Mesodermal cell (in vitro differentiated cells): Measurements from ENCODE around the gene FAM78A.

Experiments used
- H3K27ac ChIP-seq: 2 replicates; pipeline ENCODE4 v1.7.0; 2013; ENCODE audit warnings: mild to moderate bottlenecking, low read depth, low read length, moderate library complexity; ENCODE audit not compliant: severe bottlenecking
- H3K36me3 ChIP-seq: 2 replicates; pipeline ENCODE4 v1.7.1; 2013; ENCODE audit warnings: mild to moderate bottlenecking, low read length, moderate library complexity; ENCODE audit not compliant: control insufficient read depth, insufficient read depth
- H3K4me1 ChIP-seq: one replicate; pipeline ENCODE4 v1.7.1; 2013; ENCODE audit warnings: mild to moderate bottlenecking, low read length; ENCODE audit not compliant: insufficient read depth, control insufficient read depth, poor library complexity, severe bottlenecking
- H3K4me3 ChIP-seq: 2 replicates; pipeline ENCODE4 v1.7.0; 2013; ENCODE audit warnings: low read length, control low read depth, mild to moderate bottlenecking; ENCODE audit not compliant: insufficient read depth, poor library complexity, severe bottlenecking; ENCODE audit errors: extremely low read depth
- H3K9me3 ChIP-seq: 2 replicates; pipeline ENCODE4 v1.7.1; 2013; ENCODE audit warnings: mild to moderate bottlenecking, low read length, moderate library complexity; ENCODE audit not compliant: control insufficient read depth
- WGBS, 2 experiments: methylation state at CpG; one replicate each; pipeline ENCODE4 v1.1.5; 2013; ENCODE audit warnings: missing lambda C conversion rate in 2 of 2; ENCODE audit not compliant: insufficient coverage in 2 of 2; 5-methylcytosine and 5-hydroxymethylcytosine counted together

Gene FAM78A

DNA sequence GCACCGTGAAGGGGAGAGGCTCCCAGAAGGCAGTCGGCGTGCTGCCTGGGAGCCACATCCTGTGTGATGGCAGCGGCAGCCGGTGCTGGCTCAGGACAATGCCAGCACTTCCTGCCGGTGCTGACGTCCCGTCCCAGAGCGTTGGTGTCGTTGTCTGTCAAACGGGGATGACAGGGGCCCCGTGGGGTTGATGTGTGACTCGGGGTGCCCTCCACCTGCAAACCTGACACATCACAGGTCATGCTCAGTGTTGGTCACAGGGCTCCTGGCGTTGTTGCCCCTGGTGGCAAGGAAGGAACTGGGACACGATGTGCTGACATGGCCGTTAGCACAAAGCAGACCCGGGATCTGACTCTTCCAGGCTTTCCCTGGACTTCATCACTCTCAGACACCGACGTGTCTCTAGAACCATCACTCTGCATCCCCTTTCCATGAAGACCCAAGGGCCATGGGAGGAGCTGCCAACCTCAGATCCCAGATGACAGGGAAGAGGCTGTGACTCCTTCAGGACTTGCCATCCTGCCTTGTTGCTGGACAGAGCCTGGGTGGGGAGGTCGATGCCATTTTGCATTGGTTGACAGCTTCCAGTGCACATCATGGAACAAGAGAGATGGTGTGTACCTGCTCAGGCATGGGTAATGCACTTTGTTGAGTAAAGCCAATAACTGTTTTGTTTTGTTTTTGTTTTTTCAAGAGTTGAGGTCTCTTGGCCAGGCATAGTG, 34.7 kb upstream of the FAM78A start:
- Histone ChIP-seq H3K27ac (no peak overlapping the region), H3K4me3 (no peak overlapping the region), H3K36me3 (no peaks in the 10 kb centered on the region), H3K9me3 (no peaks in the 10 kb centered on the region), H3K4me1 (no peaks in the 10 kb centered on the region)
- 64% methylated on average over 20 of the region's 20 CpGs for WGBS, 2 experiments

DNA sequence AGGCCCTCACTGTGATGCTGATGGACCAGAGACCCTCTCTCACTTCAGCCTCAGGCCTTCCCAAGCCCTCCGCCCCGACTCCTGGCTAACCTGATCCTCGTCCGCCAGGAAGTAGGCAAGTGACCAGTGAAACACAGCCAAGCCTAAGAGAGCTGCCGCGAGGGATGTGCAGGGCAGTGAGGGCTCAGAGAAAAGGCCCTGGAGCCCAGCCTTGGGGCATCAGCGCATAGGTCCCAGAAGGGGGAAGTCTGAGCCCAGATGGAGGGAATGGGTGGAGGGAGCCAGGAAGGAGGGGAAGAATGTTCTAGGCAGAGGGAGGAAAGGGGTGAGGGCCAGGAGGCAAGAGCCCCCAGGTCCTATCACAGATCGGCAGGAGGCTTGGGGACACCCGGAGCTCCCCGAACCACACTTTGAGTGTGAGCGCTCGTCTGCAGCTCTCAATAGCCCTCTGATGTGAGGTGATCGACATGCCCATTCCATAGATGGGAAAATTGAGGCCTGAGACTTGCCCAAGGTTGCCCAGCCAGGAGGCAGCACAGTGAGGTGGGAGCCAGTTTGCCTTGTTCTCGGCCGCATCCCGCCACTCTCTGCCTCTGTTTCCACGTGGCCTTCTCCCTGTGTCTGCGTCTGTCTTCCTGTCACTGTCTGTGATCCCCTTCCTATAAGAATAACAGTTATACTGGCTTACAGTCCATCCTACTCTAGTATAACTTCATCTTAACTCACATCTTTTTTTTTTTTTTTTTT, 33.4 kb upstream of the FAM78A start:
- Histone ChIP-seq H3K36me3 (no peaks in the 10 kb centered on the region), H3K27ac (no peak overlapping the region), H3K9me3 (no peaks in the 10 kb centered on the region), H3K4me1 (peaks cover 5% of the 10 kb centered on the region), H3K4me3 (no peak overlapping the region)
- WGBS, 2 experiments = 87 to 88% methylated on average over 15 to 17 of the region's 18 CpGs

DNA sequence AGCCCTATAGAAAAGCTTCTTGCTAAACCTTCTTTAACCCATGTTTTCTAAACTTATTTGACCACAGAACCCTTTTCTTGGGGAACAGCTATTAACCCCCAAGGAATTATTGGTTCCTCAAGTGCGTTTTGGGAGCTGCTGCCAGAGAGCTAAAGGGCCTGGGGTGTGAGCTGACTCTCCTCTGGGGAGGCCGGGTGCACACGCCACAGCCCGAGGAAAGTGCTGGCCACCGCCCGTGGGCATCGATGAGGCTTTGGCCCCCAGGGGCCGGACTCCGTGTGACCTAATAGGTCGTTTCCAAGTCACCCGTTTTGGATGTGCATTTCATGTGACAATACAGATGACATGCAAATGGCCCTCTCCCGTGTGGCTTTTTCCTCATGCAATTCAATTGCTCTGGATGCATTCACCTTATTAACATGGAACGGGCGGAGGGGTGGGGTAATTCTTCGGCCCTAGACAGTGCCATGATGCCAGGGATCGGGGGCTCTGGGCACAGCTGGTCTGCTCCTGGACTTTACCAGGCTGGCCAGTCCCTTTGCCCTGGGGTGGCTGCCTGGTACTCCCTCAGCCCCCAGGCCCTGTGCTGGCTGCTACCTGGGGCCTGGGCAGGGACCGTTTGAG, 32.7 kb upstream of the FAM78A start:
- Histone ChIP-seq H3K4me3 (no peak overlapping the region), H3K9me3 (no peaks in the 10 kb centered on the region), H3K4me1 (peaks cover 6% of the 10 kb centered on the region), H3K27ac (no peak overlapping the region), H3K36me3 (no peaks in the 10 kb centered on the region)
- 91 to 93% methylated on average over 16 to 17 of the region's 17 CpGs for WGBS, 2 experiments

DNA sequence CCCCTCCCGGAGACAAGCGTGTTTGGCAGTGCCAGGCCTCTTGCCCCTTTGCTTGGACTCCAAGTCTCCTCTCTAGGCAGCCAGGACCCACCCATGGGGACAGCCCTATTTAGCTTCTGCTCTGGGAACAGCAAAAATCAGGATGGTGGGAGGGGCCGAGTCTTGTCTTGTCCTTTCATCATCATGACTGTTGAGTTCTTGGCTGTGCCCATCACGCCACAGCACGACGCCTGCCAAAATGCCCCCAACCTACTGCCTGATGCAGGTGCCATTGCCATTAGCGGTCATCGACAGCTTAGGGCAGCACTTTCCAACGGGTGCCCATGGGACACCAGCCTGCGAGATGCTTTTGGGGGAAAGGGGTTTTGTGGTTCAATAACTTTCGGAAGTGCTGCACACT, 32.1 kb upstream of the FAM78A start:
- H3K9me3 ChIP-seq = no peaks in the 10 kb centered on the region
- 93% methylated on average over 8 to 11 of the region's 11 CpGs for WGBS, 2 experiments
- peaks cover 6% of the 10 kb centered on the region for H3K4me1 ChIP-seq
- H3K4me3 ChIP-seq = no peak overlapping the region
- H3K27ac ChIP-seq = no peak overlapping the region
- H3K36me3 ChIP-seq = no peaks in the 10 kb centered on the region

DNA sequence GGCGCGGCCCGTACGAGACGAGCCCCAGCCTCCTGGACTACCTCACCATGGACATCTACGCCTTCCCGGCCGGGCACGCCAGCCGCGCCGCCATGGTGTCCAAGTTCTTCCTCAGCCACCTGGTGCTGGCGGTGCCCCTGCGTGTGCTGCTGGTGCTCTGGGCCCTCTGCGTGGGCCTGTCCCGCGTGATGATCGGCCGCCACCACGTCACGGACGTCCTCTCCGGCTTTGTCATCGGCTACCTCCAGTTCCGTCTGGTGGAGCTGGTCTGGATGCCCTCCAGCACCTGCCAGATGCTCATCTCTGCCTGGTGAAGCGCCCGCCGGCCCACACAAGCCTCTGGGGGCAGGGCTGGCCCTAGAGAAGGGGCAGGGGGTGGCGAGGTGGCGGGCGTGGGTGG, 31.7 kb upstream of the FAM78A start:
- H3K4me3 ChIP-seq = no peak overlapping the region
- H3K36me3 ChIP-seq = no peaks in the 10 kb centered on the region
- peaks cover 6% of the 10 kb centered on the region for H3K4me1 ChIP-seq
- no peak overlapping the region for H3K27ac ChIP-seq
- no peaks in the 10 kb centered on the region for H3K9me3 ChIP-seq
- WGBS, 2 experiments = 92 to 96% methylated on average over 21 to 28 of the region's 31 CpGs

DNA sequence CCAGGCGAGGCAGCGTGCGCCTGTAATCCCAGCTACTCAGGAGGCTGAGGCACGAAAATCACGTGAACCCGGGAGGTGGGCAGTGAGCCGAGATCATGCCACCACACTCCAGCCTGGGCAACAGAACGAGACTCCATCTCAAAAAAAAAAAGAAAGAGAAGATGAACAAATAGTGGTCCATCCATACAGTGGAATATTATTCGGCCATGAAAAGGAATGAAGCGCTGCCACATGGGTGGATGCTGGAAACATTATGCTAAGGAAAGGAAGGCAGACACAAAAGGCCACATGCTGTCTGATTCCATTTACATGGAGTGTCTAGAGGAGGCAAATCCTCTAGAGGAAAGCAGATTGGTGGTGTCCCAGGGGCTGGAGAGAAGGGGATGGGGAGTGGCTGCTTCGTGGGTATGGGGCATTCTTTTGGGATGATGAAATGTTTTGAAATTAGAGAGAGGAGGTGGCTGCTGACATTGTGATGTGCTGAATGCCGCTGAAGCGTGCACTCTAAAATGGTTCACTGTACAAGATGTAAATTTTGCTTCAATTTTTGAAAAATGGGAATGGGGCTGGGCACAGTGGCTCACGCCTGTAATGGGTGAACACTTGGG, 30.2 kb upstream of the FAM78A start:
- Histone ChIP-seq H3K27ac (no peak overlapping the region), H3K36me3 (no peaks in the 10 kb centered on the region), H3K9me3 (no peaks in the 10 kb centered on the region), H3K4me1 (peaks cover 6% of the 10 kb centered on the region), H3K4me3 (no peak overlapping the region)
- WGBS, 2 experiments = 90 to 99% methylated on average over 5 to 7 of the region's 14 CpGs

DNA sequence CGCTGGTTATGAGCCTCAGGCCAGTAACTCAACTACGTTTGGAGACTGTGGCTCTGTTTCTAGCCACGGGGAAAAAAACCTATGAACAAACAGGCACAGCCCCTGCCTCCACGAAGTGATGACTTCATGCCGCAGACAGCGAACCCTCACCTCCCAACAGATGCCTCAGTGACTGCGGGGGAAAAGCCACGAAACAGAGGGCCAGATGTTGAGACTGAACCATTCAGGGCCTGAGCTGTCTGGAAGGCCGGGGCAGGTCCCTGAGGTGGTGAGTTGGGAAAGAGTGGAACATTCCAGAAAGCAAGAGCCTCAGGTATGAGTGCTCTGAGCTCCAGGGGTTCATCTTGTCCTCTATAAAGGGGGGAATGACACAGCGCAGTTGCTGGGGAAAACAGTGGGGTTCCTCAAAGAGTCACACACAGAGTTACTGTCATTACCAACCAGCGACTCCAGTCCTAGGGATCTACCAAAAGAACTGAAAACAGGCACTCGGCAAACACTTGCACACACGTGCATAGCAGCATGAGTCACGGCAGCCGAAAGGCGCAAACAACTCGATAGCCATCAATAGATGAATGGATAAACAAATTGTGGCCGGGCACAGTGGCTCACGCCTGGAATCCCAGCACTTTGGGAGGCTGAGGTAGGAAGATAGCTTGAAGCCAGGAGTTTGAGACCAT, 28.5 kb upstream of the FAM78A start:
- Histone ChIP-seq H3K4me3 (no peak overlapping the region), H3K36me3 (no peaks in the 10 kb centered on the region), H3K9me3 (no peaks in the 10 kb centered on the region), H3K4me1 (peaks cover 6% of the 10 kb centered on the region), H3K27ac (no peak overlapping the region)
- WGBS, 2 experiments = 85 to 86% methylated on average over 16 to 19 of the region's 19 CpGs

DNA sequence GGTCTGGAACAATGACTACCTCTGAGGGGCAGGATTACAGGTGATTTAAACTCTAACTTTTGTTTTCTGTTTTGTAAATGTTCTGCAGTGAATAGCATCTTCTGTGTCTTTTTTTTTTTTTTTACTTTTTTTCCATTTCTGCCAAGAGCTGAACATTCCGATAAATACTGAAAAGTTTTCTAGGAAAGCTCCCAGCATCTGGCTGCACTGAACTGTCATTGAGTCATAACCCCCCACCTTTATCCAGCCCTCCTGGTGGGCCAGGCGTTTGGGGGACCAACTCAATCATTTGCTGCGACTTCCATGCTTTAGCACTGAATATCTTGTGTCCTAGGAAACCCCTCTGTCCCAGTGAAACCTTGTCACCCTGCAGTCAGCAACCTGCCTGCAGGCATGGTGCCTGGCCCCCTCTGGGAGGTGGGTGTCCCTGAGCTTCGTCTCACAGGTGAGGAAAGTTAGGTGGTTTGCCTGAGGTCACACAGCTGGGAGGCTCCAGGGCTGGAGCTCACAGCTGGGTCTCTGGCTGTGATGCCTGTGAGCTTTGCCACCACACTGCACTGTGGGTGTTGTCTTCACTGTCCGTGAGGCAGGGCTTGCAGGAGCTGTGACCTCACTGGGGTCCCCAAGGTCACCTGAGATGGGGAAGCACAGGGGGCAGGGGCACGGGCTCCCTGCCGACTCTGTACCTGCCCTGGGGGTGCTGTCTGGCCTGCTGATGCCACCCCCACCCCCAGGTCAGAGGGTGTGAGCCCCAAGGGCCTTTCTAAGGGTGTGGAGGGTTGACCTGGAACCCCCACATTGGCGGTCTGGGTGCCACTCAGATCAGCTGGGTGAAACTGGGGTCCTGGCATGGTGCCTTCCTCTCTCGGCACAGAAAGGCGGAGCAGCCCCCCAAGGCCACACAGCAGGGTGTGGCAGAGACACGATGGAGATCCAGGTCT, 27.3 kb upstream of the FAM78A start:
- WGBS, 2 experiments = 91 to 94% methylated on average over 9 to 11 of the region's 11 CpGs
- H3K27ac ChIP-seq = no peak overlapping the region
- no peak overlapping the region for H3K4me3 ChIP-seq
- peaks cover 6% of the 10 kb centered on the region for H3K4me1 ChIP-seq
- H3K9me3 ChIP-seq = no peaks in the 10 kb centered on the region
- no peaks in the 10 kb centered on the region for H3K36me3 ChIP-seq

DNA sequence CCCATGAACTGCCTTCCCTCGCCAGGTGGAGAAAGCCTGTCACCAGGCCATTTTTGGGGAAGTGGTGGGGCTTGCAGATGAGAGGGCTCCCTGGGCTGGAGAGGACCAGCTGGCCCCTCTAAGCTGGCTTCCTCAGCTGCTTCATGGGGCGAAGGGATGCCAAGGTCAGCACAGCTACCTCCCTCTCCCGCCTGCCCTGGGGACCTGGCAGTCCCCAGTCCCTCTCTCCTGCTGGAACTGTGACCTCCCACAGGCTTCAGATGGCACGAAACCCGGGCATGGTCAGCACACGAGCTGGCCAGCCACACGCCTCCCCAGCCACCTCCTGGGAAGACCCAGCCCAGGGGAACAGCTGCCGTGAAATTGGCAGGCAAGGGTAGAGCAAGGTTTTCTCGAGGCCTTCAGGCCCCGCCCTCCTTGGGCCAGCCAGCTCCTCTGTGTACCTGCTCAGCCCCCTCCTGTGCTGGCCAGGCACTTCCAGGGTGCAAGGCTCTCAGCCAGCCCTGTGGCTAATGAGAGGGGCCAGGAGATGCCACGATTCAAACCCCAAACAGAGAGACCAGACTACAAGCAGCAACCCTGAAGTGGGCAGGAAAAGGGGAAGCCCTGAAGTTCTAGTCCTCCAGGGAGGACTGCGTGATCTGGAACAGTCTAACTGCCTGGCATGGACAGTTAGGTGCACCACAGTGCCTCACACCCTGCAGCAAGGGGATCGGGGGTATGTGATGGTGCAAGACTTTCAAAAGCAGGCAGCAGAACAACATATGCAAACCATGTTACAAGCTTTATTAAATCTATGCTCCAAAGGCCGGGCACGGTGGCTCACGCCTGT, 26.1 kb upstream of the FAM78A start:
- WGBS, 2 experiments = 76 to 95% methylated on average over 10 to 12 of the region's 16 CpGs
- Histone ChIP-seq H3K4me1 (peaks cover 6% of the 10 kb centered on the region), H3K36me3 (no peaks in the 10 kb centered on the region), H3K27ac (no peak overlapping the region), H3K9me3 (no peaks in the 10 kb centered on the region), H3K4me3 (no peak overlapping the region)
